ENCODE data around the gene KLHDC8B.

Gene KLHDC8B

GRCh38 chr3:49173116-49173791 lies 1.9 kb downstream of the KLHDC8B start:
- TF ChIP-seq GABPA (IDR thresholded peaks at IDR 0.05; ENCODE audit: low read depth): no peak
- no peak for TF ChIP-seq REST (IDR thresholded peaks at IDR 0.05; ENCODE audit: insufficient replicate concordance, low read depth)
- TF ChIP-seq CTCF (IDR thresholded peaks at IDR 0.05; ENCODE audit: insufficient read depth, low read length): no peak
- no peak for TF ChIP-seq POLR2AphosphoS5 (IDR thresholded peaks at IDR 0.05; ENCODE audit: low read depth)
- TF ChIP-seq SPI1 (IDR thresholded peaks at IDR 0.05; ENCODE audit: borderline replicate concordance, low read depth): no peak
- no peak overlapping the region for H3K27ac ChIP-seq (replicated peaks)
- H3K27me3 ChIP-seq (ENCODE audit: insufficient read depth, poor library complexity, severe bottlenecking): no peaks in the 10 kb centered on the region
- DNase-seq (ENCODE audit: low read depth in 1 of 2, low spot score in 1 of 2): no peak
- H3K4me3 ChIP-seq (replicated peaks; ENCODE audit: insufficient read depth, low read length): no peak overlapping the region

- H3K27me3 ChIP-seq (ENCODE audit: insufficient read depth, poor library complexity, severe bottlenecking): no peaks in the 10 kb centered on the region
- DNase-seq (ENCODE audit: low read depth in 1 of 2, low spot score in 1 of 2): no peak
- no peak overlapping the region for H3K27ac ChIP-seq (replicated peaks)
- TF ChIP-seq GABPA (IDR thresholded peaks at IDR 0.05; ENCODE audit: low read depth) (no peak), REST (IDR thresholded peaks at IDR 0.05; ENCODE audit: insufficient replicate concordance, low read depth) (no peak)
- no peak overlapping the region for H3K4me3 ChIP-seq (replicated peaks; ENCODE audit: insufficient read depth, low read length)
These were observed 2.4 kb downstream of the KLHDC8B start for GRCh38 chr3:49173792-49174170.

GRCh38 chr3:49174397-49174985 lies 3.1 kb downstream of the KLHDC8B start:
- no peak for DNase-seq (ENCODE audit: low read depth in 1 of 2, low spot score in 1 of 2)
- H3K4me3 ChIP-seq (replicated peaks; ENCODE audit: insufficient read depth, low read length): no peak overlapping the region
- H3K27ac ChIP-seq (replicated peaks): no peak overlapping the region

More at GRCh38 chr3:49174397-49174985, 3.1 kb downstream of the KLHDC8B start:
- TF ChIP-seq GABPA (IDR thresholded peaks at IDR 0.05; ENCODE audit: low read depth): no peak
- no peak for TF ChIP-seq REST (IDR thresholded peaks at IDR 0.05; ENCODE audit: insufficient replicate concordance, low read depth)
- no peak for TF ChIP-seq CTCF (IDR thresholded peaks at IDR 0.05; ENCODE audit: insufficient read depth, low read length)
- no peak for TF ChIP-seq POLR2AphosphoS5 (IDR thresholded peaks at IDR 0.05; ENCODE audit: low read depth)
- TF ChIP-seq SPI1 (IDR thresholded peaks at IDR 0.05; ENCODE audit: borderline replicate concordance, low read depth): no peak
- no peaks in the 10 kb centered on the region for H3K27me3 ChIP-seq (ENCODE audit: insufficient read depth, poor library complexity, severe bottlenecking)
